GM18867 (cell line): Measurements from ENCODE around the gene EXO1.
A peak's percentile ranks its signal among the peaks of the same experiment; 100 is the strongest.
"Not testable (repeated sequence)": the region's sequence is repeated elsewhere in the genome, so short reads cannot be mapped to it uniquely, and the experiment has no call there.

ENCODE experiments used
- ATAC-seq: cut with Tn5 transposase; IDR thresholded peaks from one replicate; pipeline ENCODE4 v1.9.1; 2021; ENCODE audit warnings: mild to moderate bottlenecking, moderate library complexity; ENCODE audit not compliant: unreplicated experiment

EXO1 gene

GRCh38 chr1:241847796-241848685 lies at the start of gene EXO1:
TSS of gene EXO1 (plus strand) at chr1:241848204. CDS start at chr1:241850426, 2,222 bp downstream.
- ATAC-seq: peak; percentile 95

DNA sequence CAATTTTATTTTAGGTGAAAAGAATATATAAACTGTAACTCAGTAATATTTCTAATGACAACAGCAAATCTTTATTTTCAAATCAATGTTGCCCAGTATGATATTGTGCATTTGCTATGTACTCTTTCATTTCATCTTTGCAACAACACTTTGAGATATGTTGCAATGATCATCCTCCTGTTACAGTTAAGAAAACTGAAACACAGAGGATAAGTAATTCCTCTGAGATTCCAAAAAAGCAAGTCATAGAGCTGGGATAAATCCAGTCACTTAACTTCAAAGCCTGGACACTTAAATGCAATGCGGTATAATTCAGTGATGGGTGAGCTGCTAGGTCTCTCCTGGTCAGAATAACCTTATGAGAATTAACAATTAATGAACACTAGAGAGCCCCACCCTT lies 48.6 kb upstream of the EXO1 start:
- no peak for ATAC-seq

DNA sequence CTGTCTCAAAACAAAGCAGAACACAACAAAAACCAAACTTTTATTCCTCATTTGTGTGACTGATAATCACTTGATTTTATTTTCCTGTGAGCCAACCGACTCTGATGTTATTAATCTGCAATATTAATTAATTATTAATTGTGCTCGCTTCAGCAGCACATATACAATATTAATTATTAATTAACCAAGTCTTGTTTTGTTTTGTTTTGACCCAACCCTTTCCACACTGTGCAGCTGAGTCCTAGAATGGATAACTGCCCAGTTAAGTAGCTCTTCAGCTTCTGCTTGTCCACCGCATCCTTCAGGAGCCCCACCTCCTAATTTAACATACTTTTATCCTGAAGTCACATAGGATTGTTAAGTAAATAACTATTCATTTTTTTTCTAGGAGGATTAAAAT lies 47.4 kb upstream of the EXO1 start:
- no peak for ATAC-seq

- no peak for ATAC-seq
Measured at GRCh38 chr1:241802863-241803262, 45.1 kb upstream of the EXO1 start.

GRCh38 chr1:241804706-241805105 lies 43.3 kb upstream of the EXO1 start:
- ATAC-seq: not testable (repeated sequence)

GRCh38 chr1:241808265-241808664 lies 39.7 kb upstream of the EXO1 start:
- no peak for ATAC-seq

GRCh38 chr1:241810769-241811405 lies 37.1 kb upstream of the EXO1 start:
- peak; percentile 88 for ATAC-seq

DNA sequence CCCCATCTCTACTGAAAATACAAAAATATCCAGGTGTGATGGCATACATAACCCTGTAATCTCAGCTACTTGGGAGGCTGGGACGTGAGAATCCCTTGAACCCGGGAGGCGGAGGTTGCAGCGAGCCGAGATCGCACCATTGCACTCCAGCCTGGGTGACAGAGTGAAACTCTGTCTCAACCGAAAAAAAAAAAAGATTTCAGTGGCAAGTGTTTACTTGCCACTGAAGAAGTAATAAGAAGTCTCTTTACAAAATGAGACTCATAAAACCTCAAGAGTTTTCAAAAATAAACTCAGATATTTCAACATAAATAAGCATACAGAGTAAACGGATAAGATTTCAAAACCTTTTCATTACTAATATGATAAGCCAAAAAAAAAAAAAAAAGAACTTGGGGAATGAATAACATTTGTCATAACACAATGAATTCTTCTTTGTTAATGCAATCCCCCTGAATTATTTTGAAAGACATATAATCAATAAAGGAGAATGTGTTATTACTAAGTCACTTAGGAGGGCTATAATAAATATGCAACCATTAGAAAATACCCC lies 34.2 kb upstream of the EXO1 start:
- ATAC-seq: no peak

- ATAC-seq: no peak
Measured at GRCh38 chr1:241816008-241816407, 32.0 kb upstream of the EXO1 start.

GRCh38 chr1:241817331-241817792 lies 30.6 kb upstream of the EXO1 start:
- no peak for ATAC-seq

DNA sequence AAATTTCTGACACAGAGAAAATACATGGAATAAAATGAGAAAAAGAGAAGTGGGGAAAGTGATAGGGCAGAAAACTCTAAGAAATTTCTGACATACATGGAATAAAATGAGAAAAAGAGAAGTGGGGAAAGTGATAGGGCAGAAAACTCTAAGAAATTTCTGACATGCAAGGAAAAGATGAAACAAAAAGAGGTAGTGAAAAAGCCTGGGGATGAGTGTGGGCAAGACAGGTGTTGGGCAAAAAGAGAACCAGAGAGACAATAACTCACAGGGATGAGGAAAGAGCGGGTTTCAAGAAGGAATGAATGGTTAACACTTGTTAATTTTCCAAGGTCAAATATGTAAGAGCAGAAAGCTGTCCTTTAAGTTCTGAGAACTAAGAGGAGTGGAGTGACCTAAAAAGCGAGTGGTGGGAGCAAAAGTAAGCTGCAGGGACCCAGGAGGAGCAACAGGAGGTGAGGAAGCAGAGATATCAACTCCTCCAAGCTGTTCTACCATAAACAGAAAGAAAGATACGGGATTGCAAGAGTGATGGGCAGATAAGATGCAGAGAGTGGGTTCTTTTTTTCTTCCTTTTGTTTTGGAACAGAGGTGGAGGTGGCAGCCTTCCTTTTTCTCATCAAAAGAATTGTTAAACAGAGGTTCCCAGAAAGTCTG lies 29.9 kb upstream of the EXO1 start:
- ATAC-seq: no peak

GRCh38 chr1:241819340-241819866 lies 28.6 kb upstream of the EXO1 start:
- no peak for ATAC-seq

DNA sequence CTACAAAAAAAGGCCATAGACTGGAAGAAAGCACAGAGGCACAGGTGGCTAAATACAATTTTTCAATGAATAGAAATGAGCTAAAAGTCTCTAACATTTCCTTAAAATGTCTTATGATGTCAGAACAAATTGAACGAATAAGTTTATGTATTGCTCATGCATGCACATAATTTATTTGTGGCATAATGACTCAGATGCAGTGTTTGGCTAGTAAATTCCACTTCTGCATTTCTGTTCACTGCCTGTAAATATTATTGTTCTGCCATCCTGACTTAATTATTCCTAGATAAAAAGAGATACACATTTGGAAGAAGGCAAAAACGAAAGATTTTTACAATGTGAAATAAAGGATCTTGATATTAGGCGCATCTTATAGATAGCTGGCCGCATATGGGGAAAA lies 26.6 kb upstream of the EXO1 start:
- ATAC-seq: no peak

GRCh38 chr1:241822846-241823245 lies 25.2 kb upstream of the EXO1 start:
- no peak for ATAC-seq

GRCh38 chr1:241823925-241824324 lies 24.1 kb upstream of the EXO1 start:
- no peak for ATAC-seq

DNA sequence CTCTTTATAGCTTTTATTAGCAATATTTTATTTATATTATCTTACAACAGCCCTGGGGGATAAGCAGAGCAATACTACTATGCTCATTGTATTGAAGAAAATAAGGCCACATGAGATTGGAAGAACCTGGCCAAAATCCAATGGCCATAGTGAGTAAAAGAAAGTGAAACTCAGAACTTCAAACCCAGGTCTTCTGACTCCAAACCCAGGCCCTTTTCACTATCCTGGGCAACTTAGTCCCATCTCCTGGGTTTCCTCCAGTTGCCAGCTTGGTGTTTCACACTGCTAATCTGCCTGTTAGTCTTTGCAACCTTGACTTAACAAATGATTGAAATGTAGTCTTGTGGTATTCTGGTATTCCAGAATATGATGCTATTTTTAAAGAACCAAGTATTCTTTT lies 22.4 kb upstream of the EXO1 start:
- ATAC-seq: no peak

DNA sequence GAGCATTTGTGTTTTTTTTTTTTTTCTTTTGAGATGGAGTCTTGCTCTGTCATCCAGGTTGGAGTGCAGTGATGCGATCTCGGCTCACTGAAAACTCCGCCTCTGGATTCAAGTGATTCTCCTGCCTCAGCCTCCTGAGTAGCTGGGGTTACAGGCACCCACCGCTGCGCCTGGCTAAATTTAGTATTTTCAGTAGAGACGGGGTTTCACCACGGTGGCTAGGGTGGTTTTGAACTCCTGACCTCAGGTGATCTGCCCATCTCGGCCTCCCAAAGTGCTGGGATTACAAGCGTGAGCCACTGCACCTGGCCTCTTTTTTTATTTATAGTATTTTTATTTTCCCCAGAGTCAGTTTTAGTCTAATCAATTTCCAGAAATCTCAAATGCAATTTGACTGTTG lies 21.4 kb upstream of the EXO1 start:
- not testable (repeated sequence) for ATAC-seq

GRCh38 chr1:241827264-241827663 lies 20.7 kb upstream of the EXO1 start:
- no peak for ATAC-seq

GRCh38 chr1:241828463-241829021 lies 19.5 kb upstream of the EXO1 start:
- ATAC-seq: no peak

- ATAC-seq: no peak
Measured at GRCh38 chr1:241829468-241829867, 18.5 kb upstream of the EXO1 start.
